Measurements from ENCODE around the gene LNX2.
A peak's percentile ranks its signal among the peaks of the same experiment; 100 is the strongest.

The LNX2 gene

DNA sequence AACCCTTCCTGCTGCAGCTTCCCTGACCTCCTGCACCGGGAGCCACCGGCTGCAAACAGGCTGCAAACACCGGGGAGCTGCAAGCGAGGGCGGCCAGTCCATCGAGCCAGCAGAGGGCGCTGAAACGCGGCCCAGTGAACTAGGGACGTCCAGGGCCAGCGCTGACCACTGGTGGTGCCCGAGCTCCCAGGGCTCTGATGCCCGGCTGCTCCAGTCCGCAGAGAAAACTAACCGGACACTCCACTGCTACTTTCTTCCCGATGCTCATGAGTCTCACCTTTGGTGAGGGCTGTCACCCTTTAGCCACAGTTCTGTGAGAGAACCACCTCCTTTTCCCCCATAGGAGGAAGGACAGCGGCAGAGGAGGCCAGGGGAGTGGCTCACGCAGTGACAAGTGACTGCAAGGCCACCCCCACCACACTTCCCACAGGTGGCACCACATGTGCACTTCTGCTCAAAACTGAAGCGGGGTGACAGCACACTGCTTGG is 87.1 kb downstream of the LNX2 start:
- H3K27me3 ChIP-seq (ENCODE audit: control insufficient read depth, insufficient read depth, low read length) = no peaks in the 10 kb centered on the region
- H3K9ac ChIP-seq (ENCODE audit: low read length) = no peak overlapping the region
- H3K27ac ChIP-seq (ENCODE audit: low read depth, low read length) = no peak overlapping the region
- H3K9me3 ChIP-seq (ENCODE audit: control insufficient read depth, insufficient read depth, low read depth, low read length) = peaks cover 6% of the 10 kb centered on the region
- H3K4me3 ChIP-seq (ENCODE audit: low read depth, low read length) = peak overlapping the region; percentile 8; the same call in 1 of the 2 replicates
- no peaks in the 10 kb centered on the region for H3K36me3 ChIP-seq (ENCODE audit: control insufficient read depth, insufficient read depth, low read length)
- H3K4me1 ChIP-seq (ENCODE audit: control insufficient read depth, insufficient read depth, low read length) = no peaks in the 10 kb centered on the region; the same call in 1 of the 2 replicates

DNA sequence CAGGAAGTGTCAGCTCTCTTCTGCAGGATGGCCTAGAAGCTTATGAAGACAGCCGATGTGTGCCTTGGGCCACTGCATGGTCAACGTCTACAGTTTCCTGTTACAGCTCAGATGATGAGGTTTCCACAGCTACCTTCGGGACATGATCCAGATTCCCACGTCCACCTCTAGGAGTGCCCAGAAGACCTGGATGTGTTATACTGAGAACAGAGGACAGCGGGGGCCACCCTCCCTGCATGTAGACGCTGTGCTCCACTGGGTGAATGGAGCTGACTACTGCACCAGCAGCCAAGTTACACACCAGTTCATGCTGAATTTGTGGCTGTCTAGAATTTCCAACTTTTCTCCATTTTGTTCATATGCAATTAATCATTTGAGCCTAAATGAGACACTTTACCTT is 91.4 kb downstream of the LNX2 start:
- Histone ChIP-seq H3K4me1 (ENCODE audit: control insufficient read depth, insufficient read depth, low read length) (no peaks in the 10 kb centered on the region; the same call in 1 of the 2 replicates), H3K9me3 (ENCODE audit: control insufficient read depth, insufficient read depth, low read depth, low read length) (peaks cover 8% of the 10 kb centered on the region), H3K9ac (ENCODE audit: low read length) (no peak overlapping the region), H3K4me3 (ENCODE audit: low read depth, low read length) (no peak overlapping the region), H3K36me3 (ENCODE audit: control insufficient read depth, insufficient read depth, low read length) (no peaks in the 10 kb centered on the region), H3K27me3 (ENCODE audit: control insufficient read depth, insufficient read depth, low read length) (no peaks in the 10 kb centered on the region), H3K27ac (ENCODE audit: low read depth, low read length) (no peak overlapping the region)

DNA sequence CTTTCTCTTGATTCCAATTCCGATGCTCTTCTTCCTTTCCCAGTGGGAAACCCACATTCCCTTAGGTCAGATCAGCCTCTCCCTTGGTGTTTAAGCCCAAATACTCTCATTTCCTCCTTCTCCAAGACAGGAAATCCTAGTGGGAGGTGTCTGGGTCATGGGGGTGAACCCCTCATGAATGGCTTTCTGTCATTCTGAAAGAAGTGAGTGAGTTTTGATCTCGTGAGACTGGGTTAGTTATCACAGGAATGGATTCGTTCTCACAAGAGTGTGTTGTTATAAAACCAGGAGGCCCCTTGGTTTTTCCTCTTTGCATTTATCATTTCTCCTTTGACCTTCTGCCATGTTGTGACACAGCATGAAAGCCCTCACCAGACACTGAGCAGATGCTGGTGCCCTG is 93.8 kb downstream of the LNX2 start:
- Histone ChIP-seq H3K4me1 (ENCODE audit: control insufficient read depth, insufficient read depth, low read length) (no peaks in the 10 kb centered on the region), H3K4me3 (ENCODE audit: low read depth, low read length) (no peak overlapping the region), H3K9me3 (ENCODE audit: control insufficient read depth, insufficient read depth, low read depth, low read length) (peaks cover 8% of the 10 kb centered on the region), H3K27ac (ENCODE audit: low read depth, low read length) (no peak overlapping the region), H3K27me3 (ENCODE audit: control insufficient read depth, insufficient read depth, low read length) (no peaks in the 10 kb centered on the region), H3K36me3 (ENCODE audit: control insufficient read depth, insufficient read depth, low read length) (no peaks in the 10 kb centered on the region), H3K9ac (ENCODE audit: low read length) (no peak overlapping the region)

DNA sequence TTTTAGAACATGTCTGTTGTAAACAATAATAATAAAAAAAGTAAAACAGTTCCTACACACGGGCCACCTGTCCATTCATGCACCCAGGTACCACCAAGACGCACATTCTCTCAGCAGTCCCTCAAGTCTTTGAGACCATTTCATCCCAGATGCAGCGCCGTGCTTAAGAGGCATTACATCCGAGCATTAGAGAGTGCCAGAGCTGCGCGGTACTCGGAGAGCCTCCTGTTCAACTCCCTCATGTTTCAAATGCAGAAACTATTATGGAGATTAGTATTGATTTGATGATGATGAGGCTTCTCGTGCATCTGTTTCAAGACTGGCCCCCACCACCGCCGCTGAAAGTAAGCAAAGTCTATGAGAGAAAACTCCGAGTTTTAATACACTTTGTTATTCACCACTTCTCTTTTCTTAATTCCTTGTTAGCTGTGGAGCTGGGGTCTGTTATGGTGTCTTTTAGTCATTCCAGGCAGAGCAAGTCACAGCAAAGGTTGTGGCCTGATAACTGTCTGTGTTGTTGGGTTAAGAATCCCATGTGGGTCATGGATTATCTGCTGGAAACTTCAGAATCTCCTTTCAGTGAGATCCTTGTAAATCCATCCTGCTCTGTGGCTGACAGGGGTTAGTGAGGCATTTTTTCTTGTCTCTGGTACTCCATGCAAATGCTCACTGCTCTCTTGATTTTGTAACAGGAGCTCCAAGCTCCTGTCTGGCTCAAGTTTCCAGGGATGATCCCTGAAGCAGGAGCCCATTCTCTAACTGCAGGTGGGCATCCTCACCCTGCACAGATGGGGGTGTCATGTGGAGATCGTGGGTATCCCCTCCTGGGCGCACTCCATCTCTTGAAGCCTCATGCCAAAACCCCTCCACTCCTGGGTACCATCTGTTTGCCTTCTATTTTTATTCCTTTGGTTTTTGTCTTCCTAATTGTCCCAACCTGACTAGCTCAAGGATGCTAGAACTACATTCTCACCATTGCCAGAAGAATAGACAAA is 95.1 kb downstream of the LNX2 start:
- H3K9me3 ChIP-seq (ENCODE audit: control insufficient read depth, insufficient read depth, low read depth, low read length) = peaks cover 8% of the 10 kb centered on the region
- no peaks in the 10 kb centered on the region for H3K4me1 ChIP-seq (ENCODE audit: control insufficient read depth, insufficient read depth, low read length)
- no peak overlapping the region for H3K4me3 ChIP-seq (ENCODE audit: low read depth, low read length)
- H3K27me3 ChIP-seq (ENCODE audit: control insufficient read depth, insufficient read depth, low read length) = no peaks in the 10 kb centered on the region
- no peak overlapping the region for H3K9ac ChIP-seq (ENCODE audit: low read length)
- no peaks in the 10 kb centered on the region for H3K36me3 ChIP-seq (ENCODE audit: control insufficient read depth, insufficient read depth, low read length)
- no peak overlapping the region for H3K27ac ChIP-seq (ENCODE audit: low read depth, low read length)

DNA sequence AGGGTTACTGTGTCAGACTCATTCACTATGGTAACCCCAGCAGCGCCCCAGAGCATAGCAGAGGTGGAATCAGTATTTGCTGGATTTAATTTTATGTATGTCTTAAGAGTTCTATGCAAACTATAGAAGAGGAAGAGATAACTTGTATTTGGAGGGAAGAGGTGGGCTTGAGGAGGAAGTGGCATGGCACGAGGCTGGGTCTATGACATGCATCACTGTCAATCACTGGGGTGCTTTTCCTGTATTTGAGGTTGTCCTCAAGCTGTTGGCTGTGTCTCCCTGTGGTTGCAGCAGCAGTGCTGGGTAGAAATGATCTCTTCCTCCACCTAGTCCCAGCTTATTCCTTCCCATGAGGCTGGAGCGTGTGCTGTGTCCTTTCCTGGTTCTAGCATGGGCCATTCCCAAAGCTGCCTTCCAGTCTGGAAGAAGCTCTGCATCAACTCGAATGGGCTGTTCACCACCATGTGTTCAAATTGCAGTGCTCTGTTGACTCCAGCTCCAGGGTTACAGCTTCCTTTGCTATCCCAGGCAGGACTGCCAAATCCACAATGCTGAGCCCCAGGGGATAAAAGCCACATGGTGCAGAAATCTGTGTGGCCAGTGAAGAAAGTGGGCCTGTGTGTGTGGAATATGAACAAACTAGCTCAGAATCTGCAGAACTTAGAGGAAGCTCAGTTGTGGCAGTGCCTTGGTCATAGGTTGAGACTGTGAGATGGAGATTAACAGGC is 96.8 kb downstream of the LNX2 start:
- peaks cover 3% of the 10 kb centered on the region; the same call in 1 of the 2 replicates for H3K9me3 ChIP-seq (ENCODE audit: control insufficient read depth, insufficient read depth, low read depth, low read length)
- H3K4me1 ChIP-seq (ENCODE audit: control insufficient read depth, insufficient read depth, low read length) = no peaks in the 10 kb centered on the region
- no peak overlapping the region for H3K27ac ChIP-seq (ENCODE audit: low read depth, low read length)
- H3K9ac ChIP-seq (ENCODE audit: low read length) = no peak overlapping the region
- no peak overlapping the region for H3K4me3 ChIP-seq (ENCODE audit: low read depth, low read length)
- no peaks in the 10 kb centered on the region for H3K36me3 ChIP-seq (ENCODE audit: control insufficient read depth, insufficient read depth, low read length)
- H3K27me3 ChIP-seq (ENCODE audit: control insufficient read depth, insufficient read depth, low read length) = no peaks in the 10 kb centered on the region

DNA sequence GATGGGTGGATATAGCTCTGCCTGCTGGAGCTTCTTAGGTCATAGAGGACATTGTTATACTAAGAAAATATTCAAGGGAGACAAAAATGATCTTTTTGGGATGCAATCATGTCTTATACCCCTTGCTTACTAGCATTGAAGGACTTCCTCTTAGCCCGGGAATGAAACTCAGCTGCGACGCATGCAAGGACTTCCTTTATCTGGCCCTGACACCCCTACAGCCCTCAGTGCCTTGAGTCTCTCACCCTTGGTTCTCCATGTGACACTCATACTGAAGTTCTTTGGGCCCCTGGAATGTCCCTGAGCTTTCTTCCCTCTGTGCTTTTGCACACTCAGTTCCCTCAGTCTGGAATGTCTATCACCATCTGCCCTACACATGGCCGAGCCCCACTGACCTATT is 97.5 kb downstream of the LNX2 start:
- Histone ChIP-seq H3K36me3 (ENCODE audit: control insufficient read depth, insufficient read depth, low read length) (no peaks in the 10 kb centered on the region), H3K27ac (ENCODE audit: low read depth, low read length) (no peak overlapping the region), H3K4me1 (ENCODE audit: control insufficient read depth, insufficient read depth, low read length) (no peaks in the 10 kb centered on the region), H3K4me3 (ENCODE audit: low read depth, low read length) (no peak overlapping the region), H3K9ac (ENCODE audit: low read length) (no peak overlapping the region), H3K9me3 (ENCODE audit: control insufficient read depth, insufficient read depth, low read depth, low read length) (no peaks in the 10 kb centered on the region), H3K27me3 (ENCODE audit: control insufficient read depth, insufficient read depth, low read length) (no peaks in the 10 kb centered on the region)

DNA sequence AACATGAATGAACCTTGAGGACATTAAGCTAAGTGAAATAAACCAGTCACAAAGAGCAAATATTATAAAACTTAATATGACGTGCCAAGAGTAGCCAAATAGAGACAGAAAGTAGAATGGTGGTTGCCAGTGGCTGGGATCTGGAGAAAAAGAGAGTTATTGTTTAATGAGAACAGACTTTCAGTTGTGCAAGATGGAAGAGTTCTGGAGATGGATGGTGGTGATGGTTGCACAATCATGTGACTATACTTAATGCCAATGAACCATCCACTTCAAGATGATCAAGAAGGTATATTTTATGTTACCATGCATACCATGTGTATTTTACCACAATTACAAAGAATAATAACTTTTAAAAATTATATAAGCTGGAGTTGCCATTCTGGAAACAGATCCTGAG is 104.2 kb downstream of the LNX2 start:
- no peak overlapping the region for H3K9ac ChIP-seq (ENCODE audit: low read length)
- H3K27ac ChIP-seq (ENCODE audit: low read depth, low read length) = no peak overlapping the region
- H3K4me3 ChIP-seq (ENCODE audit: low read depth, low read length) = no peak overlapping the region
- no peaks in the 10 kb centered on the region for H3K27me3 ChIP-seq (ENCODE audit: control insufficient read depth, insufficient read depth, low read length)
- no peaks in the 10 kb centered on the region for H3K4me1 ChIP-seq (ENCODE audit: control insufficient read depth, insufficient read depth, low read length)
- no peaks in the 10 kb centered on the region for H3K36me3 ChIP-seq (ENCODE audit: control insufficient read depth, insufficient read depth, low read length)
- no peaks in the 10 kb centered on the region for H3K9me3 ChIP-seq (ENCODE audit: control insufficient read depth, insufficient read depth, low read depth, low read length)

DNA sequence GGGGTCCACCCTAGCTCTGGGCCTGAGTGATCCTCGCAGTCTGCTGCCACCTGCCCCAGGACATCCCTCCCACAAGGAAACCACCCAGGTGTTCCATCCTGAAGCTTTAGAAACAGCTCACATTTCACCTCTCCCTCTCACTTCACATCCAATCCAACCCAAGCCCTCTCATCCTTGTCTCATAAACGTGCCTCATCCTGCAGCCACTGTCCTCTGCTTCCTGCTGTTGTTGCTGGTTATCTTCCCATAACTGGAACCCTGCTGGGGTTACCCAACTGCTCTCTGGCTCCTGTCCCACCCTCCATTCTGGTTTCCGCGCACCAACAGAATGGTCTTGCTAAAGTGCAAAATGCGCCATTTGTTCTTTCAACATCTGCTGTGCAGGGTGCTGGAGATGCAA is 110.2 kb downstream of the LNX2 start:
- H3K4me3 ChIP-seq (ENCODE audit: low read depth, low read length) = no peak overlapping the region
- H3K27ac ChIP-seq (ENCODE audit: low read depth, low read length) = no peak overlapping the region
- no peaks in the 10 kb centered on the region for H3K9me3 ChIP-seq (ENCODE audit: control insufficient read depth, insufficient read depth, low read depth, low read length)
- H3K36me3 ChIP-seq (ENCODE audit: control insufficient read depth, insufficient read depth, low read length) = no peaks in the 10 kb centered on the region
- no peak overlapping the region for H3K9ac ChIP-seq (ENCODE audit: low read length)
- no peaks in the 10 kb centered on the region for H3K4me1 ChIP-seq (ENCODE audit: control insufficient read depth, insufficient read depth, low read length)
- H3K27me3 ChIP-seq (ENCODE audit: control insufficient read depth, insufficient read depth, low read length) = no peaks in the 10 kb centered on the region

DNA sequence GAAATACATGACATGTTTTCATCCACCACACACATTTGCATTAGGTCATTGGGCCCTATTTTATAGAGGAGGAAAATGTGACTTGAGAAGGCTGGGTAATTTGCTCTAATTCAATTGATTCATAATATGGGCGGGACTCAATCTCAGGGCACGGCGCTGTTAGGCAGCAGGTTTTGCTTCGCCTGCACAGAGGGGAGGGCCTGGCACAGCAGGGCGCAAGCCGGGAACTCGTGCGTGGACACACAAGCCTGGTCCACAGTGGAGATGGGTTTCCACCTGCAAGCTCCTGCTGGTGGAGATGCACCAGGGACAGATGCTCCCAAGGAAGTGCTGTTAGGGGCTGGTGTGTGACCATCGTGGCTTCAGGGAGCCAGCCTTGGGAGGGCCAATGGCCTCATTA is 111.5 kb downstream of the LNX2 start:
- Histone ChIP-seq H3K4me3 (ENCODE audit: low read depth, low read length) (no peak overlapping the region), H3K9me3 (ENCODE audit: control insufficient read depth, insufficient read depth, low read depth, low read length) (no peaks in the 10 kb centered on the region), H3K9ac (ENCODE audit: low read length) (no peak overlapping the region), H3K27ac (ENCODE audit: low read depth, low read length) (no peak overlapping the region), H3K36me3 (ENCODE audit: control insufficient read depth, insufficient read depth, low read length) (no peaks in the 10 kb centered on the region), H3K4me1 (ENCODE audit: control insufficient read depth, insufficient read depth, low read length) (0 out of 2 replicates have a peak, but pooled peaks cover 4% of the 10 kb centered on the region), H3K27me3 (ENCODE audit: control insufficient read depth, insufficient read depth, low read length) (no peaks in the 10 kb centered on the region)

DNA sequence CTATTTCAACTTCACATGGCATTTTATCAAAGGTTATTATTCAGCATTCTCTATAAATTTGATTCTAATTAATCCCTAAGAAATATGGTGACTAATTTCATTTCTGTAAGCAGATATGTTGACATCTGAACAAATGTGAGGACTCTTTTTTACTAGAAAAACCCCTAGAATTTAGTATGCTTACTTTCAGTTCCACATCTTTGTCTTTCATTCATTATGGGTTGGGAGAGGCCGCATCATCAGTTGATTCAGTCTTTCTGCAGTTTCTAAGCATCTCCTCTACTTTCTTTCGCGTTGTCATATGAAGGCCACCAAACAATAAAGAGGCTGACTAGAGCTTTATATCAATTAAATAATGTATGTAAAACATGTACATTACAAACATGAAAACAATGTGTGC is 114.5 kb downstream of the LNX2 start:
- no peak overlapping the region for H3K9ac ChIP-seq (ENCODE audit: low read length)
- H3K36me3 ChIP-seq (ENCODE audit: control insufficient read depth, insufficient read depth, low read length) = no peaks in the 10 kb centered on the region
- H3K27ac ChIP-seq (ENCODE audit: low read depth, low read length) = no peak overlapping the region
- no peaks in the 10 kb centered on the region for H3K27me3 ChIP-seq (ENCODE audit: control insufficient read depth, insufficient read depth, low read length)
- H3K4me1 ChIP-seq (ENCODE audit: control insufficient read depth, insufficient read depth, low read length) = 0 out of 2 replicates have a peak, but pooled peaks cover 6% of the 10 kb centered on the region
- H3K4me3 ChIP-seq (ENCODE audit: low read depth, low read length) = no peak overlapping the region
- H3K9me3 ChIP-seq (ENCODE audit: control insufficient read depth, insufficient read depth, low read depth, low read length) = no peaks in the 10 kb centered on the region

DNA sequence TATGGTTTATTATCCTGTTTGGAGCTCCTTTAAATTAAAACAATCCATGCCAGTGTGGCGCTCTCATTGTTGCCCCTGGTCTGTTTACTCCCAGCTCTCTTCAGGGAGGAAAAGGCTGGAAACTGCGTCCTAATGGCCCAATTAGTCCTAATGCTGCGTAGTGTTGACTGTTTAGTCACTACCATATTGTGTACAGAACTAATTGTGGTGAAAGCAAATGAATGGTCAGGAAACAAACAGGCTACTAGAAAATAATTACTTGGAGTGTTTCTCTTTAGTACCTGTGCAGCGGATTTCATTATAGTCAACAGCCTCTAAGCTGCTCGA is 115.5 kb downstream of the LNX2 start:
- H3K27me3 ChIP-seq (ENCODE audit: control insufficient read depth, insufficient read depth, low read length) = no peaks in the 10 kb centered on the region
- no peak overlapping the region for H3K27ac ChIP-seq (ENCODE audit: low read depth, low read length)
- no peaks in the 10 kb centered on the region for H3K36me3 ChIP-seq (ENCODE audit: control insufficient read depth, insufficient read depth, low read length)
- 0 out of 2 replicates have a peak, but pooled peaks cover 6% of the 10 kb centered on the region for H3K4me1 ChIP-seq (ENCODE audit: control insufficient read depth, insufficient read depth, low read length)
- H3K4me3 ChIP-seq (ENCODE audit: low read depth, low read length) = no peak overlapping the region
- H3K9me3 ChIP-seq (ENCODE audit: control insufficient read depth, insufficient read depth, low read depth, low read length) = no peaks in the 10 kb centered on the region
- H3K9ac ChIP-seq (ENCODE audit: low read length) = no peak overlapping the region

All from HUES6 (cell line).